H9 (cell line): ENCODE measurements around the gene SDK1. TPM values are rescaled to one million over a fixed set of nuclear protein-coding genes. Genes with fewer than 3 reads are reported as not detected.
A peak's percentile ranks its signal among the peaks of the same experiment; 100 is the strongest.

Source experiments
- DNase-seq: peaks from one replicate; pipeline ENCODE4 v3.0.0-alpha.2; 2017
- H2AFZ ChIP-seq: one replicate; pipeline ENCODE4 v1.6.1; 2013; ENCODE audit warnings: mild to moderate bottlenecking, low read length, control low read depth, moderate library complexity
- H2AK5ac ChIP-seq: 2 replicates; pipeline ENCODE4 v1.6.1; 2013; ENCODE audit warnings: low read length, control low read depth, mixed read lengths; ENCODE audit not compliant: insufficient read length
- H2BK120ac ChIP-seq: one replicate; pipeline ENCODE4 v1.6.1; 2013; ENCODE audit warnings: low read depth, mild to moderate bottlenecking, low read length, control low read depth, inconsistent platforms; ENCODE audit not compliant: poor library complexity, severe bottlenecking
- H2BK12ac ChIP-seq: 2 replicates; pipeline ENCODE4 v1.6.1; 2013; ENCODE audit warnings: low read length, control low read depth, mixed read lengths, low read depth; ENCODE audit not compliant: insufficient read length
- H2BK15ac ChIP-seq: 2 replicates; pipeline ENCODE4 v1.6.1; 2013; ENCODE audit warnings: low read depth, low read length, control low read depth
- H2BK20ac ChIP-seq: one replicate; pipeline ENCODE4 v1.6.1; 2013; ENCODE audit warnings: low read depth, mild to moderate bottlenecking, low read length, control low read depth, inconsistent platforms; ENCODE audit not compliant: poor library complexity, severe bottlenecking
- H2BK5ac ChIP-seq: 2 replicates; pipeline ENCODE4 v1.6.1; 2013; ENCODE audit warnings: low read length, control low read depth, mixed read lengths; ENCODE audit not compliant: insufficient read length
- H3K14ac ChIP-seq: 2 replicates; pipeline ENCODE4 v1.6.1; 2013; ENCODE audit warnings: low read length, control low read depth; ENCODE audit not compliant: insufficient read depth
- H3K18ac ChIP-seq: 2 replicates; pipeline ENCODE4 v1.6.1; 2013; ENCODE audit warnings: low read depth, mild to moderate bottlenecking, mixed read lengths, low read length, control low read depth; ENCODE audit not compliant: insufficient read length
- H3K23ac ChIP-seq: 2 replicates; pipeline ENCODE4 v1.6.1; 2013; ENCODE audit warnings: low read length, control low read depth, mixed read lengths, low read depth; ENCODE audit not compliant: insufficient read length
- H3K23me2 ChIP-seq: 2 replicates; pipeline ENCODE4 v1.6.1; 2013; ENCODE audit warnings: low read depth, mild to moderate bottlenecking, mixed read lengths, low read length, control low read depth; ENCODE audit not compliant: insufficient read length, poor library complexity, severe bottlenecking
- H3K27ac ChIP-seq: 2 replicates; pipeline ENCODE4 v1.5.1; 2013; ENCODE audit warnings: low read length, control low read depth, mixed read lengths, low read depth; ENCODE audit not compliant: insufficient read length
- H3K27me3 ChIP-seq: 2 replicates; pipeline ENCODE4 v1.6.1; 2013; ENCODE audit warnings: low read length, control low read depth, inconsistent platforms; ENCODE audit not compliant: insufficient read depth
- H3K4ac ChIP-seq: 2 replicates; pipeline ENCODE4 v1.6.1; 2013; ENCODE audit warnings: low read depth, mild to moderate bottlenecking, control low read depth, inconsistent platforms, low read length, moderate library complexity
- H3K4me1 ChIP-seq: 2 replicates; pipeline ENCODE4 v1.6.1; 2013; ENCODE audit warnings: low read length, control low read depth, inconsistent platforms; ENCODE audit not compliant: insufficient read depth
- H3K4me2 ChIP-seq: 2 replicates; pipeline ENCODE4 v1.6.1; 2013; ENCODE audit warnings: low read length, control low read depth, mixed read lengths; ENCODE audit not compliant: insufficient read length, insufficient read depth
- H3K56ac ChIP-seq: 2 replicates; pipeline ENCODE4 v1.6.1; 2013; ENCODE audit warnings: low read depth, mild to moderate bottlenecking, mixed read lengths, low read length, control low read depth; ENCODE audit not compliant: insufficient read length
- H3K79me1 ChIP-seq: 2 replicates; pipeline ENCODE4 v1.6.1; 2013; ENCODE audit warnings: low read depth, mild to moderate bottlenecking, moderate library complexity, low read length, control low read depth, inconsistent platforms; ENCODE audit not compliant: insufficient read depth, poor library complexity, severe bottlenecking
- H3K79me2 ChIP-seq: 2 replicates; pipeline ENCODE4 v1.6.1; 2013; ENCODE audit warnings: low read length, control low read depth, inconsistent platforms; ENCODE audit not compliant: insufficient read depth
- H3K9ac ChIP-seq: 2 replicates; pipeline ENCODE4 v1.6.1; 2013; ENCODE audit warnings: low read length, control low read depth, mixed read lengths; ENCODE audit not compliant: insufficient read length; ENCODE audit errors: extremely low read depth
- H3K9me3 ChIP-seq: one replicate; pipeline ENCODE4 v1.6.1; 2013; ENCODE audit warnings: low read depth, low read length, inconsistent platforms; ENCODE audit not compliant: control insufficient read depth
- H3T11ph ChIP-seq: one replicate; pipeline ENCODE4 v1.6.1; 2013; ENCODE audit warnings: mild to moderate bottlenecking, low read length, control low read depth, inconsistent platforms
- H4K20me1 ChIP-seq: one replicate; pipeline ENCODE4 v1.6.1; 2013; ENCODE audit not compliant: control insufficient read depth, insufficient read length, insufficient read depth
- H4K5ac ChIP-seq: 2 replicates; pipeline ENCODE4 v1.6.1; 2013; ENCODE audit warnings: low read depth, mild to moderate bottlenecking, mixed read lengths, low read length, control low read depth; ENCODE audit not compliant: insufficient read length
- H4K8ac ChIP-seq: replicated peaks from 2 replicates; pipeline ENCODE4 v1.6.1; 2013; ENCODE audit warnings: low read length, control low read depth, mixed read lengths, low read depth; ENCODE audit not compliant: insufficient read length
- H4K91ac ChIP-seq: 2 replicates; pipeline ENCODE4 v1.6.1; 2013; ENCODE audit warnings: low read depth, mild to moderate bottlenecking, moderate library complexity, mixed read lengths, low read length, control low read depth; ENCODE audit not compliant: insufficient read length
- H3K27ac Mint-ChIP-seq, 3 experiments: 2 replicates in 2 of 3; 3 replicates in 1 of 3; pipeline ENCODE4 v1.8.0; 2020 to 2021; ENCODE audit warnings: mixed read lengths in 3 of 3, mild to moderate bottlenecking in 1 of 3, moderate library complexity in 1 of 3
- H3K27me3 Mint-ChIP-seq: 2 replicates; pipeline ENCODE4 v1.8.0; 2021; ENCODE audit warnings: low read depth, mild to moderate bottlenecking, moderate library complexity, mixed read lengths
- H3K36me3 Mint-ChIP-seq, 3 experiments: 2 replicates in 2 of 3; 3 replicates in 1 of 3; pipeline ENCODE4 v1.8.0; 2020 to 2021; ENCODE audit warnings: low read depth in 3 of 3, mixed read lengths in 3 of 3; ENCODE audit not compliant: insufficient read depth in 1 of 3
- H3K4me1 Mint-ChIP-seq, 2 experiments: 2 replicates each; pipeline ENCODE4 v1.8.0; 2020; ENCODE audit warnings: mixed read lengths in 2 of 2
- H3K4me3 Mint-ChIP-seq, 2 experiments: 2 replicates in 1 of 2; 3 replicates in 1 of 2; pipeline ENCODE4 v1.8.0; 2020 to 2021; ENCODE audit warnings: mild to moderate bottlenecking in 2 of 2, mixed read lengths in 2 of 2, moderate library complexity in 1 of 2
- H3K9me3 Mint-ChIP-seq, 2 experiments: 2 replicates in 1 of 2; 3 replicates in 1 of 2; pipeline ENCODE4 v1.8.0; 2020; ENCODE audit warnings: mild to moderate bottlenecking in 2 of 2, mixed read lengths in 2 of 2, moderate library complexity in 1 of 2
- CTCF ChIP-seq: fragments of 200-600 bp; sonication (generic); conservative IDR thresholded peaks from 3 replicates; pipeline ENCODE4 v1.8.0; 2021; ENCODE audit warnings: antibody characterized with exemption, mild to moderate bottlenecking
- WGBS: extraction: QIAGEN DNeasy Blood & Tissue Kit; methylation state at CpG from one replicate; pipeline ENCODE4 v1.1.7; 2013; ENCODE audit warnings: missing lambda C conversion rate, low lambda C conversion rate, mixed read lengths; ENCODE audit not compliant: insufficient read length; ENCODE audit errors: extremely low coverage; 5-methylcytosine and 5-hydroxymethylcytosine counted together
- total RNA-seq: library from RNA; stranded (reverse); gene quantifications from 2 replicates; pipeline ENCODE4 v1.2.1, GENCODE V29; 2021

Gene SDK1
- total RNA-seq, 1 experiment from 2014 or later, result 8.7 TPM

- Histone ChIP-seq H2BK15ac (no peak overlapping the region), H2BK120ac (no peak overlapping the region), H2BK20ac (no peak overlapping the region), H3K79me2 (no peaks in the 10 kb centered on the region), H3K9ac (no peak overlapping the region), H2AK5ac (no peak overlapping the region), H3K27ac (peak overlapping the region; percentile 2), H3K56ac (no peak overlapping the region), H4K20me1 (no peaks in the 10 kb centered on the region), H3K79me1 (no peaks in the 10 kb centered on the region), H3K23ac (no peak overlapping the region), H3K14ac (peak overlapping the region; percentile 22; the same call in 1 of the 2 replicates), H3K9me3 (no peaks in the 10 kb centered on the region), H3K4me2 (no peak overlapping the region), H4K8ac (no peak overlapping the region), H2BK12ac (no peak overlapping the region), H4K91ac (peak overlapping the region; percentile 33), H2AFZ (no peak overlapping the region), H3T11ph (no peak overlapping the region), H3K18ac (peak overlapping the region; percentile 58), H3K4ac (no peak overlapping the region; the same call in 1 of the 2 replicates), H3K4me1 (peaks cover 16% of the 10 kb centered on the region; the same call in 1 of the 2 replicates), H3K27me3 (no peaks in the 10 kb centered on the region), H2BK5ac (peak overlapping the region; percentile 72), H3K23me2 (no peaks in the 10 kb centered on the region), H4K5ac (no peak overlapping the region)
- TF ChIP-seq CTCF, result no peak
- H3K9me3 Mint-ChIP-seq, result no peaks in the 10 kb centered on the region
- no peak for DNase-seq
- H3K4me3 Mint-ChIP-seq, result 0 out of 5 replicates have a peak overlapping the region, but pooled peaks of 1 of the 2 experiments have one; percentile 46
- H3K27me3 Mint-ChIP-seq, result no peaks in the 10 kb centered on the region
- peaks cover 0 to 1% (median 0%) of the 10 kb centered on the region in 3 experiments; a peak in 2 of 7 replicates for H3K36me3 Mint-ChIP-seq
- WGBS, result no CpG with 5 or more reads among the region's 11 CpGs
- H3K27ac Mint-ChIP-seq, result peak overlapping the region; percentile 86 to 95 (median 94)
- H3K4me1 Mint-ChIP-seq, result peaks cover 54% of the 10 kb centered on the region in 2 experiments
Observed at GRCh38 chr7:4042402-4043045, 741.5 kb downstream of the SDK1 start.
